Endothelial cell of umbilical vein (primary cell): Measurements from ENCODE around the gene ALLC. TPM values are rescaled to one million over a fixed set of nuclear protein-coding genes. Genes with fewer than 3 reads are reported as not detected.

Experiments
- BruUV-seq: library from RNA; stranded (reverse); fragments of 400-500 nt; replicated peaks from 2 replicates; lab custom pipeline; 2021; lab: Mats Ljungman, UMichigan
- CTCF ChIA-PET: fragments of 300-600, 350-600 bp; sonication (Branson Sonifier 250); formaldehyde crosslinking; loops from one replicate; lab custom pipeline; 2021; ENCODE audit warnings: antibody characterized with exemption, inconsistent platforms; lab: Charles Lee
- POLR2A ChIA-PET: fragments of 300-600, 350-600 bp; sonication (Branson Sonifier 250); formaldehyde crosslinking; loops from one replicate; lab custom pipeline; 2021; ENCODE audit warnings: antibody characterized with exemption, inconsistent platforms; lab: Charles Lee
- DNase-seq: peaks from one replicate; pipeline ENCODE4 v3.0.0-alpha.2; 2011; ENCODE audit warnings: low read depth, low spot score
- FAIRE-seq: peaks from 2 replicates; lab custom pipeline; 2011; peaks lifted over from hg19 to GRCh38; lab: Jason Lieb, UNC
- H2AFZ ChIP-seq: 2 replicates; pipeline ENCODE4 v1.6.0; 2012; ENCODE audit warnings: low read depth, low read length, control low read depth, inconsistent platforms
- H3K27ac ChIP-seq: 2 replicates; pipeline ENCODE4 v1.5.1; 2011; ENCODE audit warnings: low read depth, mild to moderate bottlenecking, control low read depth, low read length, moderate library complexity; ENCODE audit not compliant: insufficient read depth
- H3K27me3 ChIP-seq, 2 experiments: 2 replicates each; pipeline versions ENCODE4 v1.6.0 to v1.6.1; 2011; ENCODE audit warnings: low read length in 2 of 2, mixed read lengths in 1 of 2; ENCODE audit not compliant: control insufficient read depth in 2 of 2, insufficient read depth in 2 of 2
- H3K36me3 ChIP-seq, 2 experiments: 2 replicates in 1 of 2; 3 replicates in 1 of 2; pipeline ENCODE4 v1.5.1; 2011; ENCODE audit warnings: low read length in 2 of 2, mild to moderate bottlenecking in 1 of 2, moderate library complexity in 1 of 2; ENCODE audit not compliant: control insufficient read depth in 2 of 2, insufficient read depth in 2 of 2; ENCODE audit errors: extremely low read depth in 1 of 2
- H3K4me1 ChIP-seq: 3 replicates; pipeline ENCODE4 v1.5.1; 2011; ENCODE audit warnings: mild to moderate bottlenecking, low read length; ENCODE audit not compliant: control insufficient read depth, insufficient read depth; ENCODE audit errors: extremely low read depth
- H3K4me2 ChIP-seq: 2 replicates; pipeline ENCODE4 v1.6.1; 2011; ENCODE audit warnings: low read length, control low read depth, mixed read lengths; ENCODE audit not compliant: insufficient read depth
- H3K4me3 ChIP-seq, 3 experiments: fragments of 200-600 bp in 1 of 3; sonication (generic), shearing (Covaris generic) in 1 of 3; replicated peaks in 1 of 3; 2 replicates each; pipeline ENCODE4 v1.5.1; 2011 to 2016; ENCODE audit warnings: control low read depth in 3 of 3, low read length in 3 of 3, mild to moderate bottlenecking in 2 of 3, inconsistent platforms in 1 of 3, low read depth in 1 of 3, moderate library complexity in 1 of 3; ENCODE audit not compliant: insufficient read depth in 1 of 3
- H3K79me2 ChIP-seq: 2 replicates; pipeline ENCODE4 v1.6.0; 2012; ENCODE audit warnings: low read length, inconsistent platforms; ENCODE audit not compliant: control insufficient read depth, insufficient read depth
- H3K9ac ChIP-seq: replicated peaks from 2 replicates; pipeline ENCODE3; 2011; ENCODE audit warnings: low read length, control low read depth; ENCODE audit not compliant: insufficient read depth; ENCODE audit errors: extremely low read depth
- H3K9me1 ChIP-seq: replicated peaks from 3 replicates; pipeline ENCODE4 v1.6.0; 2011; ENCODE audit warnings: mild to moderate bottlenecking, low read length; ENCODE audit not compliant: control insufficient read depth, insufficient read depth; ENCODE audit errors: extremely low read depth
- H3K9me3 ChIP-seq: replicated peaks from 2 replicates; pipeline ENCODE4 v1.5.1; 2012; ENCODE audit warnings: low read length, inconsistent platforms; ENCODE audit not compliant: control insufficient read depth, insufficient read depth
- H4K20me1 ChIP-seq: replicated peaks from 2 replicates; pipeline ENCODE3; 2011; ENCODE audit warnings: mild to moderate bottlenecking, low read length; ENCODE audit not compliant: control insufficient read depth, insufficient read depth; ENCODE audit errors: extremely low read depth
- CTCF ChIP-seq, 2 donors: IDR thresholded peaks; 1 replicate in 1 of 2; 2 replicates in 1 of 2; pipeline ENCODE4 v1.5.1; 2011; ENCODE audit warnings: low read length in 2 of 2, mild to moderate bottlenecking in 2 of 2, moderate library complexity in 2 of 2, control low read depth in 1 of 2, inconsistent platforms in 1 of 2, low read depth in 1 of 2; ENCODE audit not compliant: insufficient read depth in 1 of 2; ENCODE audit errors: extremely low read depth in 1 of 2
- EZH2 ChIP-seq: IDR thresholded peaks from 2 replicates; pipeline ENCODE4 v1.6.1; 2012; ENCODE audit warnings: borderline replicate concordance, low read depth, mild to moderate bottlenecking, moderate library complexity, low read length, inconsistent platforms; ENCODE audit not compliant: severe bottlenecking
- FOS ChIP-seq: IDR thresholded peaks from 2 replicates; pipeline ENCODE4 v1.6.1; 2011; ENCODE audit warnings: mild to moderate bottlenecking, low read length, moderate library complexity, borderline replicate concordance; ENCODE audit not compliant: insufficient read depth
- GATA2 ChIP-seq: IDR thresholded peaks from 2 replicates; pipeline ENCODE4 v1.7.0; 2011; ENCODE audit warnings: low read depth, mild to moderate bottlenecking, moderate library complexity, mixed read lengths, low read length; ENCODE audit not compliant: insufficient read length, insufficient read depth
- JUN ChIP-seq: IDR thresholded peaks from 2 replicates; pipeline ENCODE4 v1.6.1; 2011; ENCODE audit warnings: borderline replicate concordance, low read depth; ENCODE audit not compliant: insufficient read length, insufficient read depth
- MAX ChIP-seq: IDR thresholded peaks from 2 replicates; pipeline ENCODE4 v1.6.1; 2011; ENCODE audit not compliant: insufficient read depth, insufficient read length
- MYC ChIP-seq: IDR thresholded peaks from one replicate; pipeline ENCODE4 v1.6.1; 2011; ENCODE audit warnings: mild to moderate bottlenecking, low read depth, low read length
- POLR2A ChIP-seq: IDR thresholded peaks from 2 replicates; pipeline ENCODE4 v1.6.1; 2012; ENCODE audit warnings: low read depth, mild to moderate bottlenecking, control low read depth, low read length
- POLR2AphosphoS5 ChIP-seq: IDR thresholded peaks from 2 replicates; pipeline ENCODE4 v1.6.1; 2012; ENCODE audit warnings: low read depth, mild to moderate bottlenecking, control low read depth, low read length, moderate library complexity; ENCODE audit not compliant: insufficient read depth
- dilution Hi-C: fragments of 300-500 bp; cut with MboI; formaldehyde crosslinking; loops from one replicate; pipeline ENCODE4 v1.15.0; 2019; ENCODE audit warnings: low sequenced_read_pairs; ENCODE audit not compliant: extremely low pct_ligation_motif_present
- intact Hi-C: fragments of 100-400 bp; cut with micrococcal nuclease; formaldehyde crosslinking; loops from one replicate; pipeline ENCODE4 v1.10.0; 2022
- polyA plus RNA-seq, 4 experiments: library from polyadenylated mRNA; depleted of rRNA in 3 of 4; stranded (reverse) in 3 of 4; unstranded in 1 of 4; fragments of >200 nt; gene quantifications; 2 replicates each; pipeline versions ENCODE4 v1.2.1 to v1.2.3, GENCODE V29; 2011 to 2012; ENCODE audit warnings: missing spikeins in 1 of 4
- total RNA-seq: library from RNA; stranded (reverse); gene quantifications from 2 replicates; pipeline ENCODE4 v1.2.3, GENCODE V29; 2021

ALLC gene
- total and polyA plus RNA-seq, 2 donors (not counting 3 experiments of a cell fraction or from before 2014, with no cell fraction given) = not detected

DNA sequence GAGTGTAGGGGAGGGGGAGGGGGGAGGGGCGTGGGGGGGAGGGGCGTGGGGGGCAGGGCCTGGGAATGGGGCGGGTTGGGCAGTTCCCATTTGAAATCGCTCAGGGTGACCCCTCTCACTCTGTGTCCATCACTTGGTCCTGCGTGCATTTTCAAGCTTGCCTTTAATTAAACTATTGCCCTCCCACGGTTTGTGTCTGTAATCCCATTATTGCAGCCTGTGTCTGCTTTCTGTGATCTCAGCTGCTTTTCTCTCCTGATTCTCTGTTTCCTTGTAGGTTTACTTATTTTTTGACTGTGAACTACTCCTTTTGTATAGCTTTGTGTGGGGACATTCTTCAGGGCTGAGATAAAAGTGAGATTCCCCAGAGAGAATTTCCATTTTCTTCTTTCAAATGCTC, 46.7 kb downstream of the ALLC start:
- H3K79me2 ChIP-seq = no peaks in the 10 kb centered on the region
- ChIA-PET CTCF (no interaction called here), POLR2A (no interaction called here)
- H3K9me3 ChIP-seq = no peaks in the 10 kb centered on the region
- no peak overlapping the region for H3K9ac ChIP-seq
- H3K27me3 ChIP-seq = peaks cover 4 to 5% of the 10 kb centered on the region in 2 experiments
- intact Hi-C loops = no loop called here
- no peaks in the 10 kb centered on the region for H4K20me1 ChIP-seq
- H3K27ac ChIP-seq = no peak overlapping the region
- H3K4me1 ChIP-seq = no peaks in the 10 kb centered on the region
- no TSS peak for BruUV-seq
- no peak overlapping the region for H3K4me3 ChIP-seq
- dilution Hi-C loops = no loop called here
- DNase-seq (no peak), FAIRE-seq (no peak)
- TF ChIP-seq GATA2 = no peak
- no peak for TF ChIP-seq POLR2A
- no peak for TF ChIP-seq JUN
- no peak for TF ChIP-seq MAX
- no peak for TF ChIP-seq POLR2AphosphoS5
- no peak for TF ChIP-seq EZH2
- no peak for TF ChIP-seq MYC
- TF ChIP-seq FOS = no peak
- TF ChIP-seq CTCF (IDR thresholded peaks at IDR 0.05; ENCODE audit: extremely low read depth in 1 of 2, insufficient read depth in 1 of 2, low read depth in 1 of 2, low read length in 2 of 2) = no peak
- H3K4me2 ChIP-seq = no peak overlapping the region
- H3K9me1 ChIP-seq = no peaks in the 10 kb centered on the region
- no peaks in the 10 kb centered on the region for H3K36me3 ChIP-seq
- no peak overlapping the region for H2AFZ ChIP-seq
